Measurements from ENCODE around the gene SDC1.

DNA sequence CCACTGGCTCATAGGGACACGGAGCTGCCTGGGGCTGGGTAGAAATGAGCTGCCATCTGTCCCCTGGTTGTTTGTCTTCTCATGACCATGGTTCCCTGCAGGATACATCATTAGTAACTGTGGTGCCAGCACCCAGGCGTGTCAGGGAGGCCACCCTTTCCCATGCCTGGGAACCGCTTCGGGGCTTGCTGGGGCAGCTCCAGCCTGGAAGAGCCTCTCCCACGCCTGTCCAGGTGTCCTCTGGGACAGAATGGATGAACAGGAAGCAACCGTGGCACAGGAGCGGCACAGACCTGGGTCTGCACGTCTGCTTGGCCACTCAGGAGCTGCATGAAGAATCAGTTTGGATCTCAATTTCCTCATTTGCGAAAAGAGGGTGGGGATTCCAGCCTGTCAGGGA lies 34.8 kb downstream of the SDC1 start:
- TF ChIP-seq POLR2A (IDR thresholded peaks at IDR 0.05) = no peak
- TF ChIP-seq, protein P1, sequence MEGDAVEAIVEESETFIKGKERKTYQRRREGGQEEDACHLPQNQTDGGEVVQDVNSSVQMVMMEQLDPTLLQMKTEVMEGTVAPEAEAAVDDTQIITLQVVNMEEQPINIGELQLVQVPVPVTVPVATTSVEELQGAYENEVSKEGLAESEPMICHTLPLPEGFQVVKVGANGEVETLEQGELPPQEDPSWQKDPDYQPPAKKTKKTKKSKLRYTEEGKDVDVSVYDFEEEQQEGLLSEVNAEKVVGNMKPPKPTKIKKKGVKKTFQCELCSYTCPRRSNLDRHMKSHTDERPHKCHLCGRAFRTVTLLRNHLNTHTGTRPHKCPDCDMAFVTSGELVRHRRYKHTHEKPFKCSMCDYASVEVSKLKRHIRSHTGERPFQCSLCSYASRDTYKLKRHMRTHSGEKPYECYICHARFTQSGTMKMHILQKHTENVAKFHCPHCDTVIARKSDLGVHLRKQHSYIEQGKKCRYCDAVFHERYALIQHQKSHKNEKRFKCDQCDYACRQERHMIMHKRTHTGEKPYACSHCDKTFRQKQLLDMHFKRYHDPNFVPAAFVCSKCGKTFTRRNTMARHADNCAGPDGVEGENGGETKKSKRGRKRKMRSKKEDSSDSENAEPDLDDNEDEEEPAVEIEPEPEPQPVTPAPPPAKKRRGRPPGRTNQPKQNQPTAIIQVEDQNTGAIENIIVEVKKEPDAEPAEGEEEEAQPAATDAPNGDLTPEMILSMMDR (IDR thresholded peaks at IDR 0.05) = no peak
